GM12892 (cell line): ENCODE data around the gene CFDP1.

Experiments used
- POLR2A ChIP-seq: IDR thresholded peaks from 2 replicates; pipeline ENCODE4 v1.6.1; 2011; ENCODE audit warnings: low read depth, low read length, control low read depth
- POLR2AphosphoS5 ChIP-seq: IDR thresholded peaks from 2 replicates; pipeline ENCODE4 v1.6.1; 2011; ENCODE audit warnings: low read depth, low read length, control low read depth

GRCh38 chr16:75382611-75383010 lies 50.7 kb downstream of the CFDP1 start:
- TF ChIP-seq POLR2A (no peak), POLR2AphosphoS5 (no peak)
